ENCODE results near the gene PRMT7.
A peak's percentile ranks its signal among the peaks of the same experiment; 100 is the strongest.

Gene PRMT7

GRCh38 chr16:68309799-68310198 is 1.0 kb upstream of the PRMT7 start:
- no peak for DNase-seq

- DNase-seq, result no peak
Measured at GRCh38 chr16:68310437-68310773, 414 bp upstream of the PRMT7 start.

DNA sequence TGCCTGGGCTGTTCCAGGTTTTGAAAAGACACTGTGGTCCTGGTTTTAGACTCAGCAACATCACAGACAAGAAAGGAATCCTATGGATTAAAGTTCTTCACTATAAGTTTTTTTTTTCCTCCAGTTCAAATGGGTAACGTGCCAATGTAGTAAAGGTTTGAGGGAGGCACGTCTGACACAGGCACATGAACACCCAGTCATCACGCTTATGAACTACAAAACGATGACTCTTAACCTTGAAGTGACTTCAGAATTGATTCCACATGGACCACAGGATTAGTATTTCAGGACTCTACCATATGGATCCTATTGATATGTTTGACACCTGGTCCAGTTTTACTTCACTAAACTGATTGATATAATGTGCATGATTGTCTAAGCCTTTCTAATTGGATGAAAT is 2.3 kb downstream of the PRMT7 start:
- no peak for DNase-seq

DNA sequence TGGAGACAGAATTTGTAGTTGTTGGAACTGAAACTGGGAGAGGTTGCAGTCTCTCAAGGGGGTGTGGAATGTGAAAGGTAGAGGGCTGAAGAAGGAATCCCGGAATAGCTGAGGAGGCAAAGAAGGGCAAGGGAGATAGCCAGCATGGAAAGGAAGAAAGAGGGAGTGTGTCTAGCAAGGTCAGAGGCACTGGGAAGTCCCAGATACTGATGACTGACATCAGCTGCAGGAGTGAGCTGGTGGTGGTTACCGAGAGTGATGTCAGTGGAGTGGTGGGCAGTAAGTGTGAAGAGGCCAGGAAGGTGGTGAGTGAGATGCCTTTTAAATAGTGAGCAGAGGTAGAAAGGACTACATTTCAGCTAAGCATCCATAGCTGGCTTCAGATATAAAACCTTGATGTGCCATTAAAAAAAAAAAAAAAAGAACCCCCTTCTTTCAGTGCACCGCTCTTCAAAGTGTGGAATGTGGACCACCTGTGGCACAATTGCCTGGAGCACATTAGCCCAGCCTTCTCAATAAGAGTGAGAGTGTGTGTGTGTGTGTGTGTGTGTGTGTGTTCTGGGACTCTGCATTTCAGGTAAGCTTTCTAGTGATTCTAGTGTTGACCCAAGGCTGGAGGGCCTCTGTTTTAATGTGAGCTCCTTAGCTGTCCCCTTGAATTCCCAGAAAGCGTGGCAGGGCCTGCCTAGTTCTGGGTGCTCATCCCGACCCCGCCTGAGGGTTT is 8.5 kb downstream of the PRMT7 start:
- no peak for DNase-seq

GRCh38 chr16:68324336-68324735 is 13.5 kb downstream of the PRMT7 start:
- DNase-seq, result no peak

- no peak for DNase-seq
Measured at GRCh38 chr16:68324780-68325357, 14.1 kb downstream of the PRMT7 start.

DNA sequence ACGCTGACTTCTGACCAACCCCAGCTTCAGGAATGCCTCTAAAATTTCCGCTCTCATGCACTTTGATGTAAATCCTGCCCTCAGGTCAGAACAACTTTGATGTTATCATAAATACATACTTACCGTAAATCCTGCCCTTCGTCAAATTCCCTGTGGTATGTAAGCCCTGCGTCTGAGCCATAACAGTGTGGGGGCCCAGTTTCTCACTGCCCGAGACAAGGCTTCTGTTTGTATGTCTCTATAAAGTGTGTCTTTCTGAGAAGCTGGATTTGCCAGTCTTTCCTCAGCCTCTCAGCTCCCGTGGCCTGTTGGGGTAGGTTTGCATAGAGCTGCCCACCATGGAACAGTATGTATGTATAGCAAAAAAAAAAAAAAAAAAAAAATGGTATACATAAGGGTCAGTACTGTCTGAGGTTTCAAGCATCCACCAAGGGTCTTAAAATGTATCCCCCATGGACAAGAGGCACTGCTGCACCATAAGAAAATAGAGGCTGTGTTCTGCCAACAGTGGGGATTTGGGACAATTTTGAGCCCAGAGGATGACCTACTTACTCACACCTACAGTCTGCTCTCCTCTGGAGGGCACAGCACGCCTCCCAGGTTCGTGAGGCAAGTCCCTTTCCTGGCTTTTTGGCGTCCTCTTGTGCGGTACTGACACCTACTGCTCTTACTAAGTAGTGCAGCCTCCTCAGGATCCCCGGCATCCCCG is 17.5 kb downstream of the PRMT7 start:
- DNase-seq, result peak; percentile 68 to 86

- no peak for DNase-seq
Measured at GRCh38 chr16:68328860-68329390, 18.1 kb downstream of the PRMT7 start.

DNA sequence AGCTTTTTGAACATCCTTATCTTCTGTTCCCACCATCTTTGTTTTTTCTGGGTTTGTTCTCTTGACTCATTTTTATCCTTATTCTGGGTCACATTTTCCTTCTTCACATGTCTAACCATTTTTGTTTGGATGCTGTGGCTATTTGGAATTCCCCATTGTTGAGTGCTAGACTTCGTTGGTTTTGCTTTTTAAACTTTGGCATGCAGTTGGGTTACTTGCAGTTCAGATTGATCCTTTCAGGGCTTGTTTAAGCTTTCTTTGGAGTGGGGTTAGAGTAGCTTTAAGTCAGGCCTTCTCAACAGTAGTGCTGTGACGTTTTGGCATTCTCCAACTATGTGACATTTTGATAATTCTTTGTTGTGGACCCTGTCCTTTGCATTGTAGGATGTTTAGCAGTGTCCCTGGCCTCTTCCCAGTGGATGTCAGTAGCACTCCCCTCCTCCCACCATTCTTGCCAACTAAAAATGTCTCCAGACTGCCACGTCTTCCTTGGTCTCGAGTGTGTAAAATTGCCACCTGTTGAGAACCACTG is 21.1 kb downstream of the PRMT7 start:
- no peak for DNase-seq

DNA sequence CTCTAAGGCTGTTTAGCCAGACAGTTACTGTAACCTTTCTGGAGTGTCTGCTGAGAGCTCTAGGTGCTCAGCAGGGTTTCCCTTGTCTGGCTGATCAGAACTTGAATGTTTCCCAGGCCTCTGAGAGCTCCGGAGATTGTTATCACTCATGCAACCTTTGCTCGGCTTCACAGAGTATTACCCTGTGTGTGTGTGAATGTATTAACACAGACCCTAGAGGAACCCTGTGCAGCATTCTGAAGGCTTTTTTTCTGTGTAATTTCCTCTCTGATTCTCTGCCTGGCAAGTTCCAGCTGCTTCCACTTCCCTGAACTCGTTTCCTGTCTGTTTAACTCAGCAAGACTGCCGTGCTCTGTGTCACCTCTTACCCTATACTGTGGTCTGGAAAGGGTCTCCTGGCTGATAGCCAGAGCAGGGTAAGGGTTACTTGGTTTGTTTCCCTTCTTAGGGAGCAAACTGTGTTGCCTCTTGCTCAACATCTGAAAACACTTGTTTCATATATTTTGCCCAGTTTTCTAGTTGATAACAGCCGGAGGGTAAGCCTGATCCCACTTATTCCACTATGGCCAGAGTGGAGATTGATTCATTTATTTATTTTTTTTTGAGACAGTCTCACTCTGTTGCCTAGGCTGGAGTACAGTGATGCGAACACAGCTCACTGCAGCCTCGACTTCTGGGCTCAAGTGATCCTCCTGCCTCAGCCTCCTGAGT is 21.7 kb downstream of the PRMT7 start:
- peak; percentile 18 to 44 for DNase-seq

- no peak for DNase-seq
Measured at GRCh38 chr16:68335175-68335574, 24.4 kb downstream of the PRMT7 start.

GRCh38 chr16:68338326-68339119 is 27.7 kb downstream of the PRMT7 start:
- no peak for DNase-seq

DNA sequence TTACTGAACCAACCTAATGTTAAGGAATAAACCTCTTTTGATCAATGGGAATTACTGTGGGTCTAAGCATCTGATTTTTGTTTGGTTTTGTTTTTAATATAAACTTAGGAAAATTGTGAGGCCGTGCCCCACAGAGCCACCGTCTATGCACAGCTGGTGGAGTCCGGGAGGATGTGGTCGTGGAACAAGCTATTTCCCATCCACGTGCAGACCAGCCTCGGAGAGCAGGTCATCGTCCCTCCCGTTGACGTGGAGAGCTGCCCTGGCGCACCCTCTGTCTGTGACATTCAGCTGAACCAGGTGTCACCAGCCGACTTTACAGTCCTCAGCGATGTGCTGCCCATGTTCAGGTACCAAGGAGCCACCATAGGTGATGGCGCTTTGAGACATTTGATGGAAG is 28.4 kb downstream of the PRMT7 start:
- no peak for DNase-seq

- no peak for DNase-seq
Measured at GRCh38 chr16:68342620-68343019, 31.8 kb downstream of the PRMT7 start.

DNA sequence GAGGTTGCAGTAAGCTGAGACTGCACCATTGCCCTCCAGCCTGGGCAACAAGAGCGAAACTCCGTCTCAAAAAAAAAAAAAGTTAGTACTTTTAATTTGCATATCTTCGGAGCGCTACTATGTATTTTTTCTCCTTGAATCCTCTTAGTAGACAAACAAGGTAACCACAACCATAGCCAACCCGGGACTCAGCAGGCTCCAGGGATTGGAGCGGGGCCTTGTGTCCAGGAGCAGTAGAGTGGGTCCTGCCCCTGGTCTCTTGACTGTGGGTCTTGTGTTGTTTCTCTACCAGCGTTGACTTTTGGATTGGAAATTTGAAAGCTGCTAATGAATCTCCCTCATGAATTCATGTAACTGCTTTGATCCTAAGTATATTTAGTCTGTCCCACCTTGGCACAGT is 32.3 kb downstream of the PRMT7 start:
- no peak for DNase-seq

DNA sequence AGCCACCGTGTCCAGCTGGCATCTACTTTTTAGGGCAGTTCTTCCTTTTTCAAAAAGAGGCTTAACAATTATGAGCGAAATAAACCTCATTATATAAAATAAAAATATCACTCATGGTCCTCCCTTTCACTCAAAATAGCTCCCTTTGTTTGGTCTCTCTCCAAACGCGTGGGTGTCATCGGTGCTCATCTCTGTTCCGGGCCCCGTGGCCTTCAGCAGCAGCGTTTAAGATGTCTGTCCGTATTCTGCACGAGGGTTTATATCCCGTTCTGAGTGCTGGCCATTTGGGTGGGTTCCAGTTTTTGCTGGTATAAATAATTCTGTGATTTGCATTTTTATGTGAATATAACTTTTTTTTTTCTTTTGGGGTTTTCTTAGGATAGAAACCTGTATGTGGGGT is 33.4 kb downstream of the PRMT7 start:
- DNase-seq, result no peak

DNA sequence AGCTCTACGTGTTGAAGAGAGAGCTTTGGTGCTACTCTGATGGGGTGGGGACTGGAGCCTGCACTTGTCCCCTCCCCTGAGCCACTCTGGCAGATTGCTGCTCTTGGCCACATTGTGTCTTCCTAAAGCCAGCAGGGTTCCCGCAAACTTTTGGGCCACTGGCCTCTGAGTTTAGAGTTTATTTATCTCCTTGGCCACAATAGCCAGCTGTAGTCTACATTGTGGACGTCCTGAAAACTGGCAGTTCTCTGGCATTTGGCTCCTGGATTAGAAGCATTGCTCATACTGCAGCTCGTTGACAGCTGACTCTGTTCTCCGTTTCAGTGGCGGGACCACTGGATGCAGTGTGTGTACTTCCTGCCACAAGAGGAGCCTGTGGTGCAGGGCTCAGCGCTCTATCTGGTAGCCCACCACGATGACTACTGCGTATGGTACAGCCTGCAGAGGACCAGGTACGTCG is 34.6 kb downstream of the PRMT7 start:
- DNase-seq, result no peak

- no peak for DNase-seq
Measured at GRCh38 chr16:68345958-68346635, 35.3 kb downstream of the PRMT7 start.

GRCh38 chr16:68346892-68347480 is 36.2 kb downstream of the PRMT7 start:
- DNase-seq, result no peak

DNA sequence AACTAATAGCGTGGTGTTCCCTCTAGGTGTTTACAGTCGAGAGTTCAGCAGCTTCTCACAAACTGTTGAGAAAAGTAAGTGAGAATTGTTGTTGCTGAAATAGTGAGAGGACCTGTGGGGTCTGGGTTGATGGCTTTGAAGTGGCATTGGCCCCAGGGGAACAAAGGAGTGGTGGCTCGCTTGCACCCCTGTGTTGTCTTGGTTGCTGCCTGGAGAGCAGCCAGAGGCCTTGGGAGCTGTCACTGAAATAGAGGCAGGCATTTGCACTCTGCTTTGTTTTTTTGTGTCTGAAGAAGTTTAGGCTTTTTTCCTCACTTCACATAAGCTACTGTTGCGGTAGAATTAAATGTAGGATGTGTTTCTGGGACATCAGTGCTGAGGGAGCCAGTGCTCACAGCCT is 36.8 kb downstream of the PRMT7 start:
- no peak for DNase-seq

Measured in hippocampal formation (tissue), 2 donors.